ENCODE results near the gene ZNF576.
"Not testable (repeated sequence)": the region's sequence is repeated elsewhere in the genome, so short reads cannot be mapped to it uniquely, and the experiment has no call there.

Gene ZNF576, protein sequence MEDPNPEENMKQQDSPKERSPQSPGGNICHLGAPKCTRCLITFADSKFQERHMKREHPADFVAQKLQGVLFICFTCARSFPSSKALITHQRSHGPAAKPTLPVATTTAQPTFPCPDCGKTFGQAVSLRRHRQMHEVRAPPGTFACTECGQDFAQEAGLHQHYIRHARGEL

DNA sequence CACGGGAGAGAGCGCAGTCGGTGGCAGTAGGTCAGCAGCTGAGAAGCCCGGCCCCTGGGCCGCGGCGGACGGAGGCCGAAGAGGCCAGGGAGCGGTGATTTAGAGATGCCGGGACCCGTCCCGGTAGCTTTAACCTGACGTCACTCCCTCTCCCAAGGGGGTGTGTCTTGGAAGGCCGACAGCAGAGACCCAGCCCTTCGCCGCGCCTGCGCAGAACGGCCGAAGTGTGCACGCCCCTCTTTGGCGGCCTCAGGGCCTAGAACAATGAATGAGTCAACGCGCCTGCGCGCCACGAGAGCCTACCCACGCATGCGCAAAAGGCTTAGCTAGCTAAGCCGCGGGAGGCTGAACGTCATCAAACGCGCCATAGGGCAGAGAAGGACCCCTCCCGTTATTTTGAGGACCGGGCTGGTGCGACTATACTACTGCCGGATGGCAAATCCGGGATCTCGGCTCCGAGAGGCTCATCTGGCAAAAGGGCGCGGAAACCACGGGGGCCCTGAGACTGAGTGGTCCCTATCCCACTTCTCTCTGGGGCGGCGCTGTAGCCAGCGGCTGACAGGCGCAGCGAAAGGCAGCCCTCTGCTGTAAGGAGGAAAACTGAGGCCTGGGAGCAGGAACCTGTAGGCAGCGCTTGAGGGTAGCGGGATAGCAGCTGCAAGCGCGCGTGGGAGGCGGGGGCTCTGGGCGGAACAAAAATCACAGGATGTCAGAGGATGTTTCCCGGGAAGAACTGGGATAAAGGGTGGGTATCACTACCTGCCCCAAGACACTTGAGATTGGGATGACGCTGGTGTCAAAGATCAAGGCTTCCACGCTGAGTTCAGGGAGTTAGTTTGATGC lies at the start of gene ZNF576, which contains the start of gene IRGQ:
Gene ZNF576 (plus strand): TSS at position 597 of the 843 bp plus-strand sequence. CDS start 514 bp downstream, outside the sequence.
Gene IRGQ (minus strand): TSS at position 136 of the 843 bp plus-strand sequence. CDS start 796 bp downstream, outside the sequence.
- no peak for TF ChIP-seq ESRRG (CRISPR knock-in tag; IDR thresholded peaks at IDR 0.05)
- no peak for TF ChIP-seq ISL1 (CRISPR knock-in tag; IDR thresholded peaks at IDR 0.05)
- TF ChIP-seq, protein P1, sequence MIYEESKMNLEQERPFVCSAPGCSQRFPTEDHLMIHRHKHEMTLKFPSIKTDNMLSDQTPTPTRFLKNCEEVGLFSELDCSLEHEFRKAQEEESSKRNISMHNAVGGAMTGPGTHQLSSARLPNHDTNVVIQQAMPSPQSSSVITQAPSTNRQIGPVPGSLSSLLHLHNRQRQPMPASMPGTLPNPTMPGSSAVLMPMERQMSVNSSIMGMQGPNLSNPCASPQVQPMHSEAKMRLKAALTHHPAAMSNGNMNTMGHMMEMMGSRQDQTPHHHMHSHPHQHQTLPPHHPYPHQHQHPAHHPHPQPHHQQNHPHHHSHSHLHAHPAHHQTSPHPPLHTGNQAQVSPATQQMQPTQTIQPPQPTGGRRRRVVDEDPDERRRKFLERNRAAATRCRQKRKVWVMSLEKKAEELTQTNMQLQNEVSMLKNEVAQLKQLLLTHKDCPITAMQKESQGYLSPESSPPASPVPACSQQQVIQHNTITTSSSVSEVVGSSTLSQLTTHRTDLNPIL (CRISPR knock-in tag; IDR thresholded peaks at IDR 0.05; ENCODE audit: low read depth): no peak
- no peak for TF ChIP-seq PPARA (CRISPR knock-in tag; IDR thresholded peaks at IDR 0.05; ENCODE audit: borderline replicate concordance)
- no peak for TF ChIP-seq CSDC2 (CRISPR knock-in tag; IDR thresholded peaks at IDR 0.05)
- TF ChIP-seq, protein P2, sequence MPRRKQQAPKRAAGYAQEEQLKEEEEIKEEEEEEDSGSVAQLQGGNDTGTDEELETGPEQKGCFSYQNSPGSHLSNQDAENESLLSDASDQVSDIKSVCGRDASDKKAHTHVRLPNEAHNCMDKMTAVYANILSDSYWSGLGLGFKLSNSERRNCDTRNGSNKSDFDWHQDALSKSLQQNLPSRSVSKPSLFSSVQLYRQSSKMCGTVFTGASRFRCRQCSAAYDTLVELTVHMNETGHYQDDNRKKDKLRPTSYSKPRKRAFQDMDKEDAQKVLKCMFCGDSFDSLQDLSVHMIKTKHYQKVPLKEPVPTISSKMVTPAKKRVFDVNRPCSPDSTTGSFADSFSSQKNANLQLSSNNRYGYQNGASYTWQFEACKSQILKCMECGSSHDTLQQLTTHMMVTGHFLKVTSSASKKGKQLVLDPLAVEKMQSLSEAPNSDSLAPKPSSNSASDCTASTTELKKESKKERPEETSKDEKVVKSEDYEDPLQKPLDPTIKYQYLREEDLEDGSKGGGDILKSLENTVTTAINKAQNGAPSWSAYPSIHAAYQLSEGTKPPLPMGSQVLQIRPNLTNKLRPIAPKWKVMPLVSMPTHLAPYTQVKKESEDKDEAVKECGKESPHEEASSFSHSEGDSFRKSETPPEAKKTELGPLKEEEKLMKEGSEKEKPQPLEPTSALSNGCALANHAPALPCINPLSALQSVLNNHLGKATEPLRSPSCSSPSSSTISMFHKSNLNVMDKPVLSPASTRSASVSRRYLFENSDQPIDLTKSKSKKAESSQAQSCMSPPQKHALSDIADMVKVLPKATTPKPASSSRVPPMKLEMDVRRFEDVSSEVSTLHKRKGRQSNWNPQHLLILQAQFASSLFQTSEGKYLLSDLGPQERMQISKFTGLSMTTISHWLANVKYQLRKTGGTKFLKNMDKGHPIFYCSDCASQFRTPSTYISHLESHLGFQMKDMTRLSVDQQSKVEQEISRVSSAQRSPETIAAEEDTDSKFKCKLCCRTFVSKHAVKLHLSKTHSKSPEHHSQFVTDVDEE (CRISPR knock-in tag; IDR thresholded peaks at IDR 0.05): no peak
- TF ChIP-seq RARB (CRISPR knock-in tag; IDR thresholded peaks at IDR 0.05): no peak
- TF ChIP-seq ZNF8 (CRISPR knock-in tag; IDR thresholded peaks at IDR 0.05): no peak
- no peak for TF ChIP-seq TOX (CRISPR knock-in tag; IDR thresholded peaks at IDR 0.05; ENCODE audit: borderline replicate concordance)
- TF ChIP-seq ZFP3 (CRISPR knock-in tag; IDR thresholded peaks at IDR 0.05): no peak; the same call in 1 of the 2 replicates
- peak; percentile 91 for ATAC-seq

DNA sequence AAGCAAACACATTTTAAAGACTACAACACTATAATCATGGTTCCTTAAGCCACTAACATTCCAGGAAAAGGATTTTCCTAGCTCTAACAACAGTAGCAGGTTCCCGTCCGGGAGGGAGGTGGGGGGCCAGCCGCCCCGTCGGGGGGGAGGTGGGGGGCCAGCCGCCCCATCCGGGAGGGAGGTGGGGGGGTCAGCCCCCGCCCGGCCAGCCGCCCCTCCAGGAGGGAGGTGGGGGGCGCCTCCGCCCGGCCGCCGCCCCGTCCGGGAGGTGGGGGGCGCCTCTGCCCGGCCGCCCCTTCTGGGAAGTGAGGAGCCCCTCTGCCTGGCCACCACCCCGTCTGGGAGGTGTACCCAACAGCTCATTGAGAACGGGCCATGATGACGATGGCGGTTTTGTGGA lies 48.5 kb upstream of the ZNF576 start:
- not testable (repeated sequence) for ATAC-seq

DNA sequence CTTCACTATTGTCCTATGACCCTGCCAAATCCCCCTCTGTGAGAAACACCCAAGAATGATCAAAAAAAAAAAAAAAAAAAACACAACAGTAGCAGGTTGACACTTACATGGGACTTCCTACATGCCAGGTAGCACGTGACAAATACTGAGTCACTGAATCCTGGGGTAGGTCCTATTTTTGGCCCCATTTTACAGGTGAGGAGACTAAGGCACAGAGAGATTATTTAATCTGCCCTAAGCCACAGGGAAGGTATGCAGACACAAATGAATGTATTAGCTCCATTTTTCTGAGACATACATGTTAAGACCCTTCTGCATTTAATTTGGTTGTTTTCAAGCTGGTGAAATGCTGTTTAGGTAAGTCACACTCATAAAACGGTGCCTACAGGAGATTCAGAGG lies 47.7 kb upstream of the ZNF576 start:
- TF ChIP-seq CSDC2 (CRISPR knock-in tag; IDR thresholded peaks at IDR 0.05) (no peak), PPARA (CRISPR knock-in tag; IDR thresholded peaks at IDR 0.05; ENCODE audit: borderline replicate concordance) (no peak), ARNTL (CRISPR knock-in tag; IDR thresholded peaks at IDR 0.05; ENCODE audit: borderline replicate concordance, low read depth) (no peak), SNAI2 (CRISPR knock-in tag; IDR thresholded peaks at IDR 0.05) (no peak), ZNF565 (CRISPR knock-in tag; conservative IDR thresholded peaks at IDR 0.05; ENCODE audit: low read depth) (no peak), ISL1 (CRISPR knock-in tag; IDR thresholded peaks at IDR 0.05) (no peak), ZNF8 (CRISPR knock-in tag; IDR thresholded peaks at IDR 0.05) (no peak), BACH2 (CRISPR knock-in tag; IDR thresholded peaks at IDR 0.05; ENCODE audit: borderline replicate concordance) (no peak), ESRRG (CRISPR knock-in tag; IDR thresholded peaks at IDR 0.05) (no peak), ZC3H10 (CRISPR knock-in tag; IDR thresholded peaks at IDR 0.05) (no peak), TOX (CRISPR knock-in tag; IDR thresholded peaks at IDR 0.05; ENCODE audit: borderline replicate concordance) (no peak), ZFP3 (CRISPR knock-in tag; IDR thresholded peaks at IDR 0.05) (no peak), TCF4 (CRISPR knock-in tag; IDR thresholded peaks at IDR 0.05; ENCODE audit: borderline replicate concordance) (no peak)
- TF ChIP-seq, protein P3, sequence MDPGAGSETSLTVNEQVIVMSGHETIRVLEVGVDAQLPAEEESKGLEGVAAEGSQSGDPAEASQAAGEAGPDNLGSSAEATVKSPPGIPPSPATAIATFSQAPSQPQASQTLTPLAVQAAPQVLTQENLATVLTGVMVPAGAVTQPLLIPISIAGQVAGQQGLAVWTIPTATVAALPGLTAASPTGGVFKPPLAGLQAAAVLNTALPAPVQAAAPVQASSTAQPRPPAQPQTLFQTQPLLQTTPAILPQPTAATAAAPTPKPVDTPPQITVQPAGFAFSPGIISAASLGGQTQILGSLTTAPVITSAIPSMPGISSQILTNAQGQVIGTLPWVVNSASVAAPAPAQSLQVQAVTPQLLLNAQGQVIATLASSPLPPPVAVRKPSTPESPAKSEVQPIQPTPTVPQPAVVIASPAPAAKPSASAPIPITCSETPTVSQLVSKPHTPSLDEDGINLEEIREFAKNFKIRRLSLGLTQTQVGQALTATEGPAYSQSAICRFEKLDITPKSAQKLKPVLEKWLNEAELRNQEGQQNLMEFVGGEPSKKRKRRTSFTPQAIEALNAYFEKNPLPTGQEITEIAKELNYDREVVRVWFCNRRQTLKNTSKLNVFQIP (CRISPR knock-in tag; IDR thresholded peaks at IDR 0.05; ENCODE audit: borderline replicate concordance, low read depth): no peak
- TF ChIP-seq, protein P4, sequence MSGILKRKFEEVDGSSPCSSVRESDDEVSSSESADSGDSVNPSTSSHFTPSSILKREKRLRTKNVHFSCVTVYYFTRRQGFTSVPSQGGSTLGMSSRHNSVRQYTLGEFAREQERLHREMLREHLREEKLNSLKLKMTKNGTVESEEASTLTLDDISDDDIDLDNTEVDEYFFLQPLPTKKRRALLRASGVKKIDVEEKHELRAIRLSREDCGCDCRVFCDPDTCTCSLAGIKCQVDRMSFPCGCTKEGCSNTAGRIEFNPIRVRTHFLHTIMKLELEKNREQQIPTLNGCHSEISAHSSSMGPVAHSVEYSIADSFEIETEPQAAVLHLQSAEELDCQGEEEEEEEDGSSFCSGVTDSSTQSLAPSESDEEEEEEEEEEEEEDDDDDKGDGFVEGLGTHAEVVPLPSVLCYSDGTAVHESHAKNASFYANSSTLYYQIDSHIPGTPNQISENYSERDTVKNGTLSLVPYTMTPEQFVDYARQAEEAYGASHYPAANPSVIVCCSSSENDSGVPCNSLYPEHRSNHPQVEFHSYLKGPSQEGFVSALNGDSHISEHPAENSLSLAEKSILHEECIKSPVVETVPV (CRISPR knock-in tag; IDR thresholded peaks at IDR 0.05): no peak
- TF ChIP-seq, protein P5, sequence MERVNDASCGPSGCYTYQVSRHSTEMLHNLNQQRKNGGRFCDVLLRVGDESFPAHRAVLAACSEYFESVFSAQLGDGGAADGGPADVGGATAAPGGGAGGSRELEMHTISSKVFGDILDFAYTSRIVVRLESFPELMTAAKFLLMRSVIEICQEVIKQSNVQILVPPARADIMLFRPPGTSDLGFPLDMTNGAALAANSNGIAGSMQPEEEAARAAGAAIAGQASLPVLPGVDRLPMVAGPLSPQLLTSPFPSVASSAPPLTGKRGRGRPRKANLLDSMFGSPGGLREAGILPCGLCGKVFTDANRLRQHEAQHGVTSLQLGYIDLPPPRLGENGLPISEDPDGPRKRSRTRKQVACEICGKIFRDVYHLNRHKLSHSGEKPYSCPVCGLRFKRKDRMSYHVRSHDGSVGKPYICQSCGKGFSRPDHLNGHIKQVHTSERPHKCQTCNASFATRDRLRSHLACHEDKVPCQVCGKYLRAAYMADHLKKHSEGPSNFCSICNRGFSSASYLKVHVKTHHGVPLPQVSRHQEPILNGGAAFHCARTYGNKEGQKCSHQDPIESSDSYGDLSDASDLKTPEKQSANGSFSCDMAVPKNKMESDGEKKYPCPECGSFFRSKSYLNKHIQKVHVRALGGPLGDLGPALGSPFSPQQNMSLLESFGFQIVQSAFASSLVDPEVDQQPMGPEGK (CRISPR knock-in tag; IDR thresholded peaks at IDR 0.05; ENCODE audit: borderline replicate concordance): no peak
- ATAC-seq: no peak
